GM19025 (cell line): Measurements from ENCODE around the gene HAND1.

Experiments used
- ATAC-seq: cut with Tn5 transposase; IDR thresholded peaks from one replicate; pipeline ENCODE4 v1.9.1; 2021; ENCODE audit warnings: mild to moderate bottlenecking, low read depth, moderate library complexity; ENCODE audit not compliant: unreplicated experiment

HAND1 gene

GRCh38 chr5:154464438-154464837, 13.6 kb downstream of the HAND1 start:
- ATAC-seq, result no peak

- ATAC-seq, result no peak
Measured at GRCh38 chr5:154461531-154461930, 16.5 kb downstream of the HAND1 start.

- no peak for ATAC-seq
Measured at GRCh38 chr5:154460172-154460571, 17.9 kb downstream of the HAND1 start.

- no peak for ATAC-seq
Measured at GRCh38 chr5:154459015-154459414, 19.0 kb downstream of the HAND1 start.

GRCh38 chr5:154456540-154456939, 21.5 kb downstream of the HAND1 start:
- no peak for ATAC-seq

GRCh38 chr5:154455585-154455984, 22.4 kb downstream of the HAND1 start:
- no peak for ATAC-seq

GRCh38 chr5:154451957-154452356, 26.1 kb downstream of the HAND1 start:
- ATAC-seq, result no peak

- ATAC-seq, result no peak
Measured at GRCh38 chr5:154449786-154450185, 28.2 kb downstream of the HAND1 start.

GRCh38 chr5:154447089-154447725, 30.8 kb downstream of the HAND1 start:
- no peak for ATAC-seq

GRCh38 chr5:154446195-154447088, 31.6 kb downstream of the HAND1 start:
- peak; percentile 27 for ATAC-seq

- ATAC-seq, result peak; percentile 93
Measured at GRCh38 chr5:154445422-154446194, 32.4 kb downstream of the HAND1 start, which contains the start of gene SAP30L. Gene SAP30L, plus strand, starts transcription at chr5:154445997. Its CDS starts 608 bp downstream, at chr5:154446605.

GRCh38 chr5:154444556-154445421, 33.2 kb downstream of the HAND1 start:
- ATAC-seq, result no peak

GRCh38 chr5:154442801-154443200, 35.2 kb downstream of the HAND1 start:
- ATAC-seq, result no peak

- ATAC-seq, result no peak
Measured at GRCh38 chr5:154440540-154440939, 37.5 kb downstream of the HAND1 start.

- ATAC-seq, result no peak
Measured at GRCh38 chr5:154437281-154437965, 40.6 kb downstream of the HAND1 start.

GRCh38 chr5:154435226-154435625, 42.8 kb downstream of the HAND1 start:
- ATAC-seq, result no peak

- no peak for ATAC-seq
Measured at GRCh38 chr5:154430961-154431630, 46.9 kb downstream of the HAND1 start.

GRCh38 chr5:154430466-154430865, 47.6 kb downstream of the HAND1 start:
- no peak for ATAC-seq

GRCh38 chr5:154429341-154429740, 48.7 kb downstream of the HAND1 start:
- no peak for ATAC-seq
